ENCODE measurements around the gene SOD2.
"Not testable (repeated sequence)": the region's sequence is repeated elsewhere in the genome, so short reads cannot be mapped to it uniquely, and the experiment has no call there.

Gene SOD2

GRCh38 chr6:159678574-159678973, 14.5 kb downstream of the SOD2 start:
- H3K4me3 ChIP-seq (ENCODE audit: low read depth, low read length), result no peak overlapping the region
- TF ChIP-seq CTCF (IDR thresholded peaks at IDR 0.05; ENCODE audit: low read depth, low read length), result no peak
- in situ Hi-C loops (cut with HindIII; ENCODE audit: low sequenced_read_pairs), result no loop called here
- no peak for DNase-seq (ENCODE audit: low read depth, low spot score)

- no peak overlapping the region for H3K4me3 ChIP-seq (ENCODE audit: low read depth, low read length)
- in situ Hi-C loops (cut with HindIII; ENCODE audit: low sequenced_read_pairs), result no loop called here
- no peak for TF ChIP-seq CTCF (IDR thresholded peaks at IDR 0.05; ENCODE audit: low read depth, low read length)
- no peak for DNase-seq (ENCODE audit: low read depth, low spot score)
These were observed 15.4 kb downstream of the SOD2 start for GRCh38 chr6:159677506-159678165.

GRCh38 chr6:159676890-159677505, 16.0 kb downstream of the SOD2 start:
- no peak for TF ChIP-seq CTCF (IDR thresholded peaks at IDR 0.05; ENCODE audit: low read depth, low read length)
- no peak overlapping the region for H3K4me3 ChIP-seq (ENCODE audit: low read depth, low read length)
- in situ Hi-C loops (cut with HindIII; ENCODE audit: low sequenced_read_pairs), result no loop called here
- no peak for DNase-seq (ENCODE audit: low read depth, low spot score)

GRCh38 chr6:159676236-159676635, 16.8 kb downstream of the SOD2 start:
- in situ Hi-C loops (cut with HindIII; ENCODE audit: low sequenced_read_pairs); H3K4me3 ChIP-seq (ENCODE audit: low read depth, low read length); DNase-seq (ENCODE audit: low read depth, low spot score): not testable (repeated sequence)

GRCh38 chr6:159665868-159666635, 27.0 kb downstream of the SOD2 start:
- no peak for TF ChIP-seq CTCF (IDR thresholded peaks at IDR 0.05; ENCODE audit: low read depth, low read length)
- in situ Hi-C loops (cut with HindIII; ENCODE audit: low sequenced_read_pairs), result no loop called here
- no peak overlapping the region for H3K4me3 ChIP-seq (ENCODE audit: low read depth, low read length)
- no peak for DNase-seq (ENCODE audit: low read depth, low spot score)

- in situ Hi-C loops (cut with HindIII; ENCODE audit: low sequenced_read_pairs); H3K4me3 ChIP-seq (ENCODE audit: low read depth, low read length); DNase-seq (ENCODE audit: low read depth, low spot score): not testable (repeated sequence)
These were observed 29.6 kb downstream of the SOD2 start for GRCh38 chr6:159663368-159663889.

GRCh38 chr6:159661977-159662376, 31.1 kb downstream of the SOD2 start:
- H3K4me3 ChIP-seq (ENCODE audit: low read depth, low read length); in situ Hi-C loops (cut with HindIII; ENCODE audit: low sequenced_read_pairs); DNase-seq (ENCODE audit: low read depth, low spot score): not testable (repeated sequence)

GRCh38 chr6:159655409-159655988, 37.5 kb downstream of the SOD2 start:
- DNase-seq (ENCODE audit: low read depth, low spot score), result no peak
- in situ Hi-C loops (cut with HindIII; ENCODE audit: low sequenced_read_pairs), result no loop called here
- no peak overlapping the region for H3K4me3 ChIP-seq (ENCODE audit: low read depth, low read length)
- TF ChIP-seq CTCF (IDR thresholded peaks at IDR 0.05; ENCODE audit: low read depth, low read length), result no peak

Measured in astrocyte of the spinal cord (primary cell).